CD4-positive, alpha-beta T cell treated with Interleukin-10 for 1 hour (primary cell): ENCODE measurements around the gene RUFY3.
"Not testable (repeated sequence)": the region's sequence is repeated elsewhere in the genome, so short reads cannot be mapped to it uniquely, and the experiment has no call there.

ENCODE experiments used
- DNase-seq: peaks from one replicate; pipeline ENCODE4 v3.0.0-alpha.2; 2020

RUFY3 gene

GRCh38 chr4:70706516-70706915 is 15.2 kb upstream of the RUFY3 start:
- no peak for DNase-seq

- DNase-seq: no peak
These were observed 12.1 kb upstream of the RUFY3 start for GRCh38 chr4:70709611-70710205.

- DNase-seq: no peak
These were observed 10.2 kb upstream of the RUFY3 start for GRCh38 chr4:70711599-70711998.

- DNase-seq: no peak
These were observed 9.6 kb upstream of the RUFY3 start for GRCh38 chr4:70712150-70712549.

GRCh38 chr4:70712604-70713452 is 8.9 kb upstream of the RUFY3 start:
- no peak for DNase-seq

- no peak for DNase-seq
These were observed 8.2 kb upstream of the RUFY3 start for GRCh38 chr4:70713453-70714078.

GRCh38 chr4:70714079-70714887 is 7.5 kb upstream of the RUFY3 start:
- DNase-seq: no peak

- no peak for DNase-seq
These were observed 6.7 kb upstream of the RUFY3 start for GRCh38 chr4:70715097-70715496.

GRCh38 chr4:70718811-70719604 is 2.8 kb upstream of the RUFY3 start:
- DNase-seq: no peak

GRCh38 chr4:70722199-70722791 is 531 bp downstream of the RUFY3 start:
- peak; percentile 49 for DNase-seq

- DNase-seq: no peak
These were observed 2.7 kb downstream of the RUFY3 start for GRCh38 chr4:70724463-70724862.

GRCh38 chr4:70725633-70726032 is 3.9 kb downstream of the RUFY3 start:
- no peak for DNase-seq

GRCh38 chr4:70726515-70726914 is 4.8 kb downstream of the RUFY3 start:
- DNase-seq: not testable (repeated sequence)

GRCh38 chr4:70728091-70728490 is 6.3 kb downstream of the RUFY3 start:
- no peak for DNase-seq

- DNase-seq: not testable (repeated sequence)
These were observed 11.1 kb downstream of the RUFY3 start for GRCh38 chr4:70732878-70733277.

GRCh38 chr4:70734168-70734954 is 12.6 kb downstream of the RUFY3 start:
- peak; percentile 70 for DNase-seq

GRCh38 chr4:70734971-70735370 is 13.2 kb downstream of the RUFY3 start:
- peak; percentile 20 for DNase-seq

- DNase-seq: peak; percentile 44
These were observed 14.2 kb downstream of the RUFY3 start for GRCh38 chr4:70735915-70736314.

- DNase-seq: peak; percentile 24
These were observed 15.2 kb downstream of the RUFY3 start for GRCh38 chr4:70737006-70737405.

GRCh38 chr4:70737409-70737808 is 15.6 kb downstream of the RUFY3 start:
- DNase-seq: no peak
